ENCODE data around the gene PTGDR2. TPM values are rescaled to one million over a fixed set of nuclear protein-coding genes. Genes with fewer than 3 reads are reported as not detected.

The PTGDR2 gene
- total RNA-seq, 1 experiment from 2014 or later = 0.12 TPM

DNA sequence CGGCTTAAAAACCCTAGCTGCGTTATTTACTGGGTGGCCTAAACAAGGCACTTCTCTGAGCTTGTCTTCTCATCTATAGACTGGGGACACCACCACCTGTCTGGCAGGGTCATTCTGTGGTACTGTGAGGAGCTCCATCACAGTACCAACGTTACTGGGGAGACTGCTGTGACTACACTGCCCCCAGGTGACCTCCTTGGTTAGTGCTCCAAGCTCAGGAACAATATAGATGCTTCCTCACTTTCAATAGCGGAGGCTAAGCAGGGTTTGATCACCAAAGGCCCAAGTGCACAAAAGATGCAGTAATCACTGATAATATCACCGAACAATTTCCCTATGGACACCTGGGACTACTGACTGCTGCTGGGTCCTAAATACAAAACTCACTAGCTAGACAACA is 31.8 kb upstream of the PTGDR2 start:
- intact Hi-C loops (cut with micrococcal nuclease) = loop anchor here (1.0 to 5.0 kb wide), 3 partner anchors 56 to 185 kb away; no protein-coding TSS in a partner anchor
- Histone ChIP-seq H3K9me2 (ENCODE audit: insufficient read depth) (no peaks in the 10 kb centered on the region), H3K4me2 (ENCODE audit: low read length) (no peak overlapping the region), H3K27ac (ENCODE audit: low read depth, low read length) (no peak overlapping the region), H3K27me3 (ENCODE audit: insufficient read depth, low read length) (no peaks in the 10 kb centered on the region), H3K9me3 (ENCODE audit: control insufficient read depth in 1 of 2, insufficient read depth in 1 of 2, low read depth in 1 of 2, low read length in 2 of 2) (no peaks in the 10 kb centered on the region), H2AFZ (ENCODE audit: low read depth, low read length, poor library complexity, severe bottlenecking) (no peak overlapping the region), H3K9ac (ENCODE audit: low read length) (no peak overlapping the region), H4K20me1 (ENCODE audit: insufficient read depth) (no peaks in the 10 kb centered on the region), H3K79me2 (ENCODE audit: insufficient read depth, low read length) (no peaks in the 10 kb centered on the region), H3K4me3 (replicated peaks in 1 of 2; ENCODE audit: low read depth in 1 of 2, low read length in 2 of 2) (no peak overlapping the region), H3K36me3 (ENCODE audit: control insufficient read depth in 1 of 2, insufficient read depth in 2 of 2, low read length in 2 of 2) (no peaks in the 10 kb centered on the region; a peak in 1 of 4 replicates), H3K4me1 (ENCODE audit: control insufficient read depth in 1 of 2, insufficient read depth in 2 of 2, low read length in 2 of 2) (no peaks in the 10 kb centered on the region)
- BruUV-seq (replicated peaks) = no TSS peak
- ATAC-seq (peak; percentile 95), DNase-seq (ENCODE audit: low read depth, low spot score) (peak; percentile 31)
- ChIA-PET CTCF (interaction anchor here (0.7 to 1.8 kb wide), 17 partner anchors 9 to 300 kb away, joined by 3 to 86 read pairs (median 4); partner anchors contain the start of genes MS4A15 and VPS37C), POLR2A (interaction anchor here (0.6 to 1.7 kb wide), 3 partner anchors 18 to 112 kb away, joined by 3 to 5 read pairs (median 4); partner anchors contain the start of gene PRPF19), RAD21 (ENCODE audit: low non-redundant PET in 1 of 2, low total read pairs in 2 of 2, uncharacterized antibody in 2 of 2, unreplicated experiment in 2 of 2) (interaction anchor here (0.9 to 1.8 kb wide), 4 partner anchors 56 to 112 kb away, joined by 4 to 21 read pairs (median 10); no protein-coding TSS in a partner anchor)
- no peak for TF ChIP-seq ELF1 (IDR thresholded peaks at IDR 0.05; ENCODE audit: borderline replicate concordance, low read depth)
- TF ChIP-seq SIN3A (IDR thresholded peaks at IDR 0.05; ENCODE audit: low read depth) = no peak
- TF ChIP-seq CTCF (IDR thresholded peaks at IDR 0.05 in 2 of 3, conservative IDR thresholded peaks at IDR 0.05 in 1 of 3; ENCODE audit: borderline replicate concordance in 1 of 3, insufficient read depth in 1 of 3, low read depth in 2 of 3, low read length in 2 of 3) = peak; percentile 61; a peak in 5 of 6 replicates
- peak; percentile 78 for TF ChIP-seq RAD21 (IDR thresholded peaks at IDR 0.05; ENCODE audit: low read depth)

- Histone ChIP-seq H3K4me2 (ENCODE audit: low read length) (no peak overlapping the region), H3K27me3 (ENCODE audit: insufficient read depth, low read length) (no peaks in the 10 kb centered on the region), H3K9me3 (ENCODE audit: control insufficient read depth in 1 of 2, insufficient read depth in 1 of 2, low read depth in 1 of 2, low read length in 2 of 2) (no peaks in the 10 kb centered on the region), H3K9me2 (ENCODE audit: insufficient read depth) (no peaks in the 10 kb centered on the region), H3K4me3 (replicated peaks in 1 of 2; ENCODE audit: low read depth in 1 of 2, low read length in 2 of 2) (no peak overlapping the region), H3K79me2 (ENCODE audit: insufficient read depth, low read length) (no peaks in the 10 kb centered on the region), H4K20me1 (ENCODE audit: insufficient read depth) (no peaks in the 10 kb centered on the region), H3K36me3 (ENCODE audit: control insufficient read depth in 1 of 2, insufficient read depth in 2 of 2, low read length in 2 of 2) (peaks cover 4 to 5% of the 10 kb centered on the region in 2 experiments; a peak in 2 of 4 replicates), H3K27ac (ENCODE audit: low read depth, low read length) (no peak overlapping the region), H3K4me1 (ENCODE audit: control insufficient read depth in 1 of 2, insufficient read depth in 2 of 2, low read length in 2 of 2) (no peaks in the 10 kb centered on the region), H3K9ac (ENCODE audit: low read length) (no peak overlapping the region), H2AFZ (ENCODE audit: low read depth, low read length, poor library complexity, severe bottlenecking) (no peak overlapping the region)
- POLR2A ChIA-PET = no interaction called here
- intact Hi-C loops (cut with micrococcal nuclease) = no loop called here
- DNase-seq (ENCODE audit: low read depth, low spot score) (no peak), ATAC-seq (no peak)
- RAD21 ChIA-PET (ENCODE audit: low non-redundant PET in 1 of 2, low total read pairs in 2 of 2, uncharacterized antibody in 2 of 2, unreplicated experiment in 2 of 2) = no interaction called here
- no TSS peak for BruUV-seq (replicated peaks)
- CTCF ChIA-PET = no interaction called here
- no peak for TF ChIP-seq JUND (IDR thresholded peaks at IDR 0.05)
- no peak for TF ChIP-seq POLR2A (IDR thresholded peaks at IDR 0.05; ENCODE audit: borderline replicate concordance, extremely low read depth, insufficient read depth, insufficient read length)
- no peak for TF ChIP-seq MAX (IDR thresholded peaks at IDR 0.05)
- TF ChIP-seq EZH2phosphoT487 (IDR thresholded peaks at IDR 0.05; ENCODE audit: borderline replicate concordance) = no peak
- no peak for TF ChIP-seq EGR1 (IDR thresholded peaks at IDR 0.05; ENCODE audit: low read depth)
- no peak for TF ChIP-seq EZH2 (IDR thresholded peaks at IDR 0.05)
- TF ChIP-seq YY1 (IDR thresholded peaks at IDR 0.05; ENCODE audit: extremely low read depth, insufficient replicate concordance, low read depth, low read length) = no peak
- no peak for TF ChIP-seq REST (IDR thresholded peaks at IDR 0.05; ENCODE audit: low read depth)
- no peak for TF ChIP-seq ELF1 (IDR thresholded peaks at IDR 0.05; ENCODE audit: borderline replicate concordance, low read depth)
- TF ChIP-seq ATF3 (IDR thresholded peaks at IDR 0.05) = no peak
- TF ChIP-seq CEBPB (IDR thresholded peaks at IDR 0.05; ENCODE audit: low read depth) = no peak
- TF ChIP-seq SP1 (IDR thresholded peaks at IDR 0.05; ENCODE audit: low read depth) = no peak
Measured at GRCh38 chr11:60880643-60881282, 25.0 kb upstream of the PTGDR2 start.

Measured in HCT116 (cell line).